Stimulated activated naive B cell treated with anti-CD40 and anti-IgM and Interleukin-4, amounts not matched to agents 10 μg/mL and 1 μg/mL and 100 μg/mL, for 72 hours (primary cell): ENCODE data around the gene BCKDK.

Experiments
- ATAC-seq, 2 donors: fragments of 150-1000 bp; cut with Tn5 transposase; replicated peaks; 2 replicates each; pipeline ENCODE4 v1.10.0; 2021; ENCODE audit warnings: moderate library complexity in 1 of 2
- DNase-seq: peaks from one replicate; pipeline ENCODE4 v3.0.0; 2021
- H3K27ac Mint-ChIP-seq: one replicate; pipeline ENCODE4 v1.8.0; 2022; ENCODE audit warnings: mild to moderate bottlenecking, mixed read lengths
- H3K27me3 Mint-ChIP-seq, 2 donors: one replicate each; pipeline ENCODE4 v1.8.0; 2022; ENCODE audit warnings: mixed read lengths in 2 of 2
- H3K36me3 Mint-ChIP-seq, 2 donors: one replicate each; pipeline ENCODE4 v1.8.0; 2022; ENCODE audit warnings: mixed read lengths in 2 of 2, mild to moderate bottlenecking in 1 of 2
- H3K4me1 Mint-ChIP-seq, 2 donors: one replicate each; pipeline ENCODE4 v1.8.0; 2022; ENCODE audit warnings: mixed read lengths in 2 of 2, mild to moderate bottlenecking in 1 of 2
- H3K4me3 Mint-ChIP-seq, 2 donors: one replicate each; pipeline ENCODE4 v1.8.0; 2022; ENCODE audit warnings: mild to moderate bottlenecking in 2 of 2, mixed read lengths in 2 of 2, moderate library complexity in 1 of 2
- H3K9me3 Mint-ChIP-seq, 2 donors: one replicate each; pipeline ENCODE4 v1.8.0; 2022; ENCODE audit warnings: mixed read lengths in 2 of 2, mild to moderate bottlenecking in 1 of 2

The BCKDK gene

GRCh38 chr16:31114468-31114867 is 6.3 kb downstream of the BCKDK start:
- ATAC-seq: no peak
- H3K27ac Mint-ChIP-seq: peak overlapping the region; percentile 92

GRCh38 chr16:31117384-31118222 is 9.4 kb downstream of the BCKDK start, which contains the start of gene KAT8:
TSS of gene KAT8 (plus strand) at chr16:31117664. CDS start at chr16:31117682, 18 bp downstream.
- no peaks in the 10 kb centered on the region for H3K27me3 Mint-ChIP-seq
- H3K4me3 Mint-ChIP-seq: peak within 1 kb of the TSS; percentile 82 to 86
- H3K9me3 Mint-ChIP-seq: no peaks in the 10 kb centered on the region
- DNase-seq (peak; percentile 96), ATAC-seq (peak; percentile 90 to 93)
- peaks cover 18 to 33% of the 10 kb centered on the region in 2 donors for H3K36me3 Mint-ChIP-seq
- peaks cover 22 to 66% of the 10 kb centered on the region in 2 donors for H3K4me1 Mint-ChIP-seq
- H3K27ac Mint-ChIP-seq: peak within 1 kb of the TSS; percentile 94

More at GRCh38 chr16:31114468-31114867, 6.3 kb downstream of the BCKDK start:
- H3K4me3 Mint-ChIP-seq: peak overlapping the region in 1 of 2 donors; percentile 8
- peaks cover 33 to 88% of the 10 kb centered on the region in 2 donors for H3K4me1 Mint-ChIP-seq
- H3K27me3 Mint-ChIP-seq: no peaks in the 10 kb centered on the region
- DNase-seq: no peak
- no peaks in the 10 kb centered on the region for H3K9me3 Mint-ChIP-seq
- peaks cover 24 to 45% of the 10 kb centered on the region in 2 donors for H3K36me3 Mint-ChIP-seq

GRCh38 chr16:31118223-31119155 is 10.3 kb downstream of the BCKDK start:
- Mint-ChIP-seq H3K4me3 (peak overlapping the region; percentile 82 to 86), H3K36me3 (peaks cover 18 to 30% of the 10 kb centered on the region in 2 donors), H3K27me3 (no peaks in the 10 kb centered on the region), H3K4me1 (peaks cover 20 to 57% of the 10 kb centered on the region in 2 donors), H3K9me3 (no peaks in the 10 kb centered on the region), H3K27ac (peak overlapping the region; percentile 94)
- DNase-seq (no peak), ATAC-seq (no peak)

GRCh38 chr16:31120129-31120528 is 11.9 kb downstream of the BCKDK start:
- Mint-ChIP-seq H3K36me3 (peaks cover 16 to 27% of the 10 kb centered on the region in 2 donors), H3K4me1 (peaks cover 13 to 42% of the 10 kb centered on the region in 2 donors), H3K4me3 (no peak overlapping the region), H3K27me3 (no peaks in the 10 kb centered on the region), H3K27ac (no peak overlapping the region), H3K9me3 (no peaks in the 10 kb centered on the region)
- DNase-seq: no peak
- ATAC-seq: no peak

GRCh38 chr16:31125844-31126243 is 17.7 kb downstream of the BCKDK start:
- no peak overlapping the region for H3K4me3 Mint-ChIP-seq
- peak overlapping the region; percentile 86 for H3K27ac Mint-ChIP-seq
- ATAC-seq (no peak), DNase-seq (no peak)
- H3K9me3 Mint-ChIP-seq: no peaks in the 10 kb centered on the region
- peaks cover 1 to 6% of the 10 kb centered on the region in 2 donors for H3K4me1 Mint-ChIP-seq
- peaks cover 35 to 36% of the 10 kb centered on the region in 2 donors for H3K36me3 Mint-ChIP-seq
- no peaks in the 10 kb centered on the region for H3K27me3 Mint-ChIP-seq

DNA sequence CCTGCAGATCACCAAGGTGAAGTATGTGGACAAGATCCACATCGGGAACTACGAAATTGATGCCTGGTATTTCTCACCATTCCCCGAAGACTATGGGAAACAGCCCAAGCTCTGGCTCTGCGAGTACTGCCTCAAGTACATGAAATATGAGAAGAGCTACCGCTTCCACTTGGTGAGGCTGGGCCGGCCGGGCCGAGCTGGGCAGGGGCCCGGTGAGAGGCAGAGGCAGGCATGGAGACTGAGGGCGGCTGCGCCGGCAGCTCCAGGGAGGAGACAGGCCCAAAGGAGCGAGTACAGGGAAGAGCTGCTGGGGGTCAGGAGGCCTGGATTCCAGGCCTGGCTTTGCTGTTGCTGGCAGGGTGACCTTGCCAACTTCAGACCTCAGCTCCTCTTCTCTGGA is 19.0 kb downstream of the BCKDK start:
- peak overlapping the region; percentile 67 for H3K27ac Mint-ChIP-seq
- no peak overlapping the region for H3K4me3 Mint-ChIP-seq
- H3K9me3 Mint-ChIP-seq: no peaks in the 10 kb centered on the region
- peaks cover 1 to 6% of the 10 kb centered on the region in 2 donors for H3K4me1 Mint-ChIP-seq
- no peaks in the 10 kb centered on the region for H3K27me3 Mint-ChIP-seq
- DNase-seq: no peak
- H3K36me3 Mint-ChIP-seq: peaks cover 45% of the 10 kb centered on the region in 2 donors
- no peak for ATAC-seq

DNA sequence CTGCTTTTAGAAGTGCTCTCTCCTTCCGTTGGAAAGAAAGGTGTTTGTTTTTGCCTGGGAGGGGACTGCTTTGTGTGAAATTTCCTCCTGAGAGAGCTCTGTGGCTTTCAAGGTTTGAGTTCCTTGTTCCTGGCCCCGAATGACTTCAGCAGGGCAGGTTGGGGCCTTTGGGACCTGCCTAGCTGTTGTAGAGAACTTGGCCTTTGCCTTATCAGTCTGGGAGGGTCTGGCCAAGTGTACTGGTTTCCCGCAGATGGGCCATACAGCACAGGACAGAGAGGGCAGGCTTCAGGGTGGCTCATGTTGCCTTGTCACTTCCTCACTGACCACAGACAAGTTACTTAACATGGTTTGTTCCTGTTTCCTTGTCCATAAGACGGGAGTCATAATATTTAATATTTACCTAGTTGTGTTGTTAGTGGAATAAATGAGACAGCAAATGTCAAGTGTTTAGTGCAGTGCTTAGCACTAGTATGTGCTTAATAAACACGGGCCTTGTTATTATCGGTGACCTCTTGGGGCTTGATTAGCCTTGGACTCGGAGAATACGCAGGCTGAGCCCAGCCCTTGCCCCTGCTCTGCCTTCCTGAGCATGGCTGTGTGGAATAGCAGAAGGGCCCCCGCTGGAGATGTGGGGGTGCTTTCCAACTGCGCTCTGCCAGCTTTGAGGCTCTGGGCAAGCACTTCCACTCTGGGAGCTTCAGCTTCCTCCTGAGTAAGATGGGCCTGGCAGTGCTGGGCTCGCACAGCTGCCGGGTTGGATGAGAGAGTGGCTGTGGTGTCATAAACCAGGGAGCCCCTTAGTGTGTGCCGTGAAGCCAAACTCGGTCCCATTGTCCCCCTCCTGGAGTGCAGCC is 20.8 kb downstream of the BCKDK start:
- Mint-ChIP-seq H3K4me1 (peaks cover 1 to 6% of the 10 kb centered on the region in 2 donors), H3K9me3 (no peaks in the 10 kb centered on the region), H3K27me3 (no peaks in the 10 kb centered on the region), H3K4me3 (no peak overlapping the region), H3K36me3 (peaks cover 45 to 57% of the 10 kb centered on the region in 2 donors), H3K27ac (peak overlapping the region; percentile 31)
- DNase-seq (no peak), ATAC-seq (peak; percentile 69 to 79)

GRCh38 chr16:31129568-31130335 is 21.6 kb downstream of the BCKDK start:
- ATAC-seq (no peak), DNase-seq (no peak)
- no peaks in the 10 kb centered on the region for H3K9me3 Mint-ChIP-seq
- peaks cover 1 to 6% of the 10 kb centered on the region in 2 donors for H3K4me1 Mint-ChIP-seq
- H3K36me3 Mint-ChIP-seq: peaks cover 45 to 53% of the 10 kb centered on the region in 2 donors
- no peak overlapping the region for H3K4me3 Mint-ChIP-seq
- no peaks in the 10 kb centered on the region for H3K27me3 Mint-ChIP-seq
- no peak overlapping the region for H3K27ac Mint-ChIP-seq

- H3K4me3 Mint-ChIP-seq: no peak overlapping the region
- H3K4me1 Mint-ChIP-seq: peaks cover 1 to 6% of the 10 kb centered on the region in 2 donors
- DNase-seq (no peak), ATAC-seq (no peak)
- H3K36me3 Mint-ChIP-seq: peaks cover 45 to 53% of the 10 kb centered on the region in 2 donors
- H3K9me3 Mint-ChIP-seq: no peaks in the 10 kb centered on the region
- H3K27me3 Mint-ChIP-seq: no peaks in the 10 kb centered on the region
- H3K27ac Mint-ChIP-seq: no peak overlapping the region
These were observed 22.2 kb downstream of the BCKDK start for GRCh38 chr16:31130336-31130891.

- no peak overlapping the region for H3K4me3 Mint-ChIP-seq
- no peaks in the 10 kb centered on the region for H3K9me3 Mint-ChIP-seq
These were observed 22.7 kb downstream of the BCKDK start for GRCh38 chr16:31130899-31131298.

DNA sequence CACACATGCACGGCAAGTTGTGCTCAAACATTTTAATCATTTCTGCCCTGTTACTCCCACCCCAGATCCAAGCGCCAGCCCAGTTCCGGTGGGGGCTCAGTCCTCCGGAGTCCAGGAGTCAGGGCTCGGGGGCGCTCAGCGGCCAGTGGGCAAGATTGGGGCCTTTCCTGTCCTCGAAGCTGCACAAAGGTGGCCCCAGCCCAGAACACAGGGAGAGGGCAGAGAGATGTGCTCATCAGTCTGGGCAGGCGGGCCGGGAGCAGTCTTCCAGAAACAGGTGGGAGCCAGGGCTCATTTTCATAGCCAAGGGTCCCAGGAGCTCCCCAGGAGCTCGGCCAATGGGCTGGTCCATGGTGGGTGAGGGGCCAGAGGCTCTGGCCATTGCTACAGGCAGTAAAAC is 23.2 kb downstream of the BCKDK start:
- H3K36me3 Mint-ChIP-seq: peaks cover 35 to 45% of the 10 kb centered on the region in 2 donors
- ATAC-seq (no peak), DNase-seq (no peak)
- H3K27ac Mint-ChIP-seq: no peak overlapping the region
- H3K9me3 Mint-ChIP-seq: no peaks in the 10 kb centered on the region
- no peak overlapping the region for H3K4me3 Mint-ChIP-seq
- H3K4me1 Mint-ChIP-seq: peaks cover 1 to 6% of the 10 kb centered on the region in 2 donors
- H3K27me3 Mint-ChIP-seq: no peaks in the 10 kb centered on the region

More at GRCh38 chr16:31130899-31131298, 22.7 kb downstream of the BCKDK start:
- no peak overlapping the region for H3K27ac Mint-ChIP-seq
- H3K4me1 Mint-ChIP-seq: peaks cover 1 to 6% of the 10 kb centered on the region in 2 donors
- no peak for ATAC-seq
- no peak for DNase-seq
- peaks cover 40 to 50% of the 10 kb centered on the region in 2 donors for H3K36me3 Mint-ChIP-seq
- no peaks in the 10 kb centered on the region for H3K27me3 Mint-ChIP-seq

GRCh38 chr16:31131841-31132271 is 23.7 kb downstream of the BCKDK start:
- H3K27ac Mint-ChIP-seq: peak overlapping the region; percentile 42
- no peaks in the 10 kb centered on the region for H3K9me3 Mint-ChIP-seq
- peaks cover 1 to 6% of the 10 kb centered on the region in 2 donors for H3K4me1 Mint-ChIP-seq
- no peaks in the 10 kb centered on the region for H3K27me3 Mint-ChIP-seq
- peaks cover 33 to 43% of the 10 kb centered on the region in 2 donors for H3K36me3 Mint-ChIP-seq
- H3K4me3 Mint-ChIP-seq: no peak overlapping the region
- no peak for DNase-seq
- no peak for ATAC-seq
